Suprapubic skin (tissue), 4 donors: Measurements from ENCODE around the gene MYBPHL. TPM values are rescaled to one million over a fixed set of nuclear protein-coding genes. Genes with fewer than 3 reads are reported as not detected.
A peak's percentile ranks its signal among the peaks of the same experiment; 100 is the strongest.
"Not testable (repeated sequence)": the region's sequence is repeated elsewhere in the genome, so short reads cannot be mapped to it uniquely, and the experiment has no call there.

Source experiments
- DNase-seq, 2 donors: peaks; one replicate each; pipeline ENCODE4 v3.0.0-alpha.2; 2019; ENCODE audit warnings: low spot score in 2 of 2
- H3K27ac ChIP-seq: fragments of 200-600 bp; sonication (generic); one replicate; pipeline ENCODE4 v1.5.1; 2019
- H3K27me3 ChIP-seq: fragments of 200-600 bp; sonication (generic); one replicate; pipeline ENCODE4 v1.5.1; 2019
- H3K36me3 ChIP-seq: fragments of 200-600 bp; sonication (generic); one replicate; pipeline ENCODE4 v1.5.1; 2019
- H3K4me1 ChIP-seq: fragments of 200-600 bp; sonication (generic); one replicate; pipeline ENCODE4 v1.5.1; 2019
- H3K4me3 ChIP-seq: fragments of 200-600 bp; sonication (generic); one replicate; pipeline ENCODE4 v1.5.1; 2019; ENCODE audit warnings: mild to moderate bottlenecking
- H3K9me3 ChIP-seq: fragments of 200-600 bp; sonication (generic); one replicate; pipeline ENCODE4 v1.5.1; 2019
- EP300 ChIP-seq: sonication (generic); formaldehyde crosslinking; IDR thresholded peaks from one replicate; pipeline ENCODE4 v1.6.1; 2017; ENCODE audit warnings: antibody characterized with exemption
- POLR2A ChIP-seq, 2 donors: fragments of 450-650 bp; IDR thresholded peaks; one replicate each; pipeline ENCODE4 v1.6.1; 2017; ENCODE audit warnings: antibody characterized with exemption in 2 of 2, mild to moderate bottlenecking in 2 of 2, moderate library complexity in 2 of 2
- POLR2AphosphoS5 ChIP-seq, 3 donors: sonication (generic); formaldehyde crosslinking; IDR thresholded peaks; one replicate each; pipeline ENCODE4 v1.6.1; 2017; ENCODE audit warnings: antibody characterized with exemption in 3 of 3
- WGBS: methylation state at CpG from one replicate; pipeline ENCODE4 v1.1.5; 2018; 5-methylcytosine and 5-hydroxymethylcytosine counted together
- total RNA-seq, 4 donors: library from RNA; depleted of rRNA; stranded (reverse); fragments of >200 nt; gene quantifications; one replicate each; pipeline ENCODE4 v1.1.0, GENCODE V29; 2016
- TF ChIP-seq, protein P1 (sequence below), 2 donors: fragments of 200-600 bp in 1 of 2; fragments of 450-650 bp in 1 of 2; sonication (generic) in 1 of 2; IDR thresholded peaks; one replicate each; pipeline ENCODE4 v1.5.1; 2016 to 2019; ENCODE audit warnings: antibody characterized with exemption in 2 of 2, mild to moderate bottlenecking in 1 of 2, moderate library complexity in 1 of 2

The MYBPHL gene
- total RNA-seq, 4 donors from 2014 or later, result not detected

DNA sequence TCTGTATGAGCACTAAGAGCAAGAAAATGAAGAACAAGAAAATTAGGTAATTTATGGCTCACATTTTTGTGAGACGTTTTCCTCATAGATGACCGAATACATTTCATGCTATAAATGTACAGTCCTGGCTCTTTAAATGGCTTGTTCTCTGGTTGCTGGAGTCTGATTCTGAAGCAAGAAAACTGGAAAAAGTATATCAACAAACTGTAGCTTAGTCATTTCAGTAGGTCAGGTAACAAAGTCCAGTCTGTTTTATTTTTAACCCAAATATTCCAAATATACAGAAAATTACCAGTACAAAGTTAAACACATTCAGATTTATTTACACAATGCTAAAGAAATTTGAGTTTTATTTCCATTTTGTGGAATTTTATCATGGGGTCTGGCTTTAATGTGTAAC is 2.5 kb upstream of the MYBPHL start:
- H3K4me3 ChIP-seq, result no peak overlapping the region
- 75% methylated on average over 2 of the region's 2 CpGs for WGBS
- H3K36me3 ChIP-seq, result peaks cover 9% of the 10 kb centered on the region
- H3K27ac ChIP-seq, result no peak overlapping the region
- no peaks in the 10 kb centered on the region for H3K9me3 ChIP-seq
- DNase-seq, result no peak
- no peaks in the 10 kb centered on the region for H3K27me3 ChIP-seq
- TF ChIP-seq, protein P1, sequence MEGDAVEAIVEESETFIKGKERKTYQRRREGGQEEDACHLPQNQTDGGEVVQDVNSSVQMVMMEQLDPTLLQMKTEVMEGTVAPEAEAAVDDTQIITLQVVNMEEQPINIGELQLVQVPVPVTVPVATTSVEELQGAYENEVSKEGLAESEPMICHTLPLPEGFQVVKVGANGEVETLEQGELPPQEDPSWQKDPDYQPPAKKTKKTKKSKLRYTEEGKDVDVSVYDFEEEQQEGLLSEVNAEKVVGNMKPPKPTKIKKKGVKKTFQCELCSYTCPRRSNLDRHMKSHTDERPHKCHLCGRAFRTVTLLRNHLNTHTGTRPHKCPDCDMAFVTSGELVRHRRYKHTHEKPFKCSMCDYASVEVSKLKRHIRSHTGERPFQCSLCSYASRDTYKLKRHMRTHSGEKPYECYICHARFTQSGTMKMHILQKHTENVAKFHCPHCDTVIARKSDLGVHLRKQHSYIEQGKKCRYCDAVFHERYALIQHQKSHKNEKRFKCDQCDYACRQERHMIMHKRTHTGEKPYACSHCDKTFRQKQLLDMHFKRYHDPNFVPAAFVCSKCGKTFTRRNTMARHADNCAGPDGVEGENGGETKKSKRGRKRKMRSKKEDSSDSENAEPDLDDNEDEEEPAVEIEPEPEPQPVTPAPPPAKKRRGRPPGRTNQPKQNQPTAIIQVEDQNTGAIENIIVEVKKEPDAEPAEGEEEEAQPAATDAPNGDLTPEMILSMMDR (IDR thresholded peaks at IDR 0.05), result no peak
- TF ChIP-seq POLR2A (IDR thresholded peaks at IDR 0.05) (no peak), EP300 (no peak)
- H3K4me1 ChIP-seq, result peaks cover 11% of the 10 kb centered on the region

DNA sequence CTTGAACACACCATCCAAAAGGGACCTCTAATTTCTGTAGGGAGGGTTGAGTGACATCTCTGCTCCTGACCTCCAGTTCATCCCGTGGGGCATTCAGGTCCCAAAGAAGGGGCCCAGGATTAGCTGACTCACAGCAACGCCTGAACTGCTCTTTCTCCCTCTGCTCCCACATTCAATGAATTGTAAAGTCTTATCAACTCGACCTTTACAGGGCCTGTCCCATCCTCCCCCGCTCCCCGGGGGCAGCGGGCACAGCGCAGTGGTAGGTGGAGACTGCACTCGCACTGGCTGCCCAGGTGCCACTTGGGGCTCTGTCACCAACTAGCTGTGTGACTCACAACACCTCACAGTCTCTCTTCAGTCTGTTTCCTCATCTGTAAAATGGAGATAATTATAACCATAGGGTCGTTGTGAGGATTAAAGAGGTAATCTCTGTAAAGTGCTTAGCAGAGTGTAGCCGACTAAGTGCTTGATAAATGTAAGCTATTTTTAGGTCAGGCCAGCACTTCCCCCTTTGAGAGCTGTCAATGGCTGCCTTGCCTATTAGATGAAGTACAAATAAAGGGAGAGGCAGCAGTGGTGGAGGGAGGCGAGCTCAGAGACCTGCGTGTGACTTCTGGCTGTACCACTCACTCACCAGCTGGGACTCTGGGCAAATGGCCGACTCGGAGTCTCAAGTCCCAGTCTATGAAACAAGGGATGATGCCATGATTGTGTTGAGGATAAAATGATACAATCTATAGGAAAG is 637 bp upstream of the MYBPHL start:
- DNase-seq, result no peak
- no peak overlapping the region for H3K27ac ChIP-seq
- H3K9me3 ChIP-seq, result no peaks in the 10 kb centered on the region
- WGBS, result 69% methylated on average over 14 of the region's 14 CpGs
- TF ChIP-seq POLR2AphosphoS5 (IDR thresholded peaks at IDR 0.05) (no peak), POLR2A (IDR thresholded peaks at IDR 0.05) (no peak), EP300 (no peak)
- TF ChIP-seq, protein P1 (IDR thresholded peaks at IDR 0.05), result no peak
- no peaks in the 10 kb centered on the region for H3K36me3 ChIP-seq
- H3K4me3 ChIP-seq, result no peak overlapping the region
- H3K4me1 ChIP-seq, result peaks cover 16% of the 10 kb centered on the region
- no peaks in the 10 kb centered on the region for H3K27me3 ChIP-seq

- not testable (repeated sequence) for H3K27ac ChIP-seq, DNase-seq
Measured at GRCh38 chr1:109305991-109306390, 820 bp downstream of the MYBPHL start.

GRCh38 chr1:109304226-109304920 is 2.4 kb downstream of the MYBPHL start:
- no peak for DNase-seq
- H3K27me3 ChIP-seq, result no peaks in the 10 kb centered on the region
- 56% methylated on average over 7 of the region's 8 CpGs for WGBS
- peak overlapping the region; percentile 22 for H3K27ac ChIP-seq
- peaks cover 26% of the 10 kb centered on the region for H3K4me1 ChIP-seq
- no peaks in the 10 kb centered on the region for H3K36me3 ChIP-seq
- H3K9me3 ChIP-seq, result no peaks in the 10 kb centered on the region
- TF ChIP-seq POLR2AphosphoS5 (IDR thresholded peaks at IDR 0.05) (no peak), POLR2A (IDR thresholded peaks at IDR 0.05) (no peak), EP300 (no peak)
- no peak overlapping the region for H3K4me3 ChIP-seq

More at GRCh38 chr1:109305991-109306390, 820 bp downstream of the MYBPHL start:
- WGBS, result 52% methylated on average over 10 of the region's 10 CpGs
- H3K4me3 ChIP-seq, H3K36me3 ChIP-seq, H3K9me3 ChIP-seq, H3K27me3 ChIP-seq: not testable (repeated sequence)
- peaks cover 16% of the 10 kb centered on the region for H3K4me1 ChIP-seq

DNA sequence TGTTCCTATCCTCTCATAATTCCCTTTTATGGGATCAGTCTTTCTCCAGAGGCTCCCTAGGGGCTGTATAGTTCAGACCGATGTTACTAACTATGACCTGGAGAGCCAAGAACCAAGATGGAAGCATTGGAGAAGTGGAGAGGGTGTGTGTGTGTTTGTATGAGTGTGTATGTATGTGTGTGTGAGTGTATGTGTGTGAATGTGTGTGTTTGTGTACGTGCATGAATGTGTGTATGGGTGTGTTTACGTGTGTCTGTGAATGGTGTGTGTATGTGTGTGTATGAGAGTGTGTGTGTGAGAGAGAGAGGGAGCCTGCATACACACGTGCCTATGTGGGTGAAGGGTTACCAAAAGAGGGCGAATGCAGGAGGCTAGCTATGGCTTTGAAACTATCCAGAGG is 4.9 kb downstream of the MYBPHL start:
- Histone ChIP-seq H3K9me3 (no peaks in the 10 kb centered on the region), H3K27ac (no peak overlapping the region), H3K36me3 (no peaks in the 10 kb centered on the region), H3K27me3 (no peaks in the 10 kb centered on the region), H3K4me3 (no peak overlapping the region), H3K4me1 (peaks cover 41% of the 10 kb centered on the region)
- WGBS, result 78% methylated on average over 5 of the region's 5 CpGs
- DNase-seq, result no peak
- no peak for TF ChIP-seq POLR2AphosphoS5 (IDR thresholded peaks at IDR 0.05)
- TF ChIP-seq, protein P1 (IDR thresholded peaks at IDR 0.05), result no peak
- no peak for TF ChIP-seq EP300

GRCh38 chr1:109300650-109301151 is 6.1 kb downstream of the MYBPHL start:
- DNase-seq, result no peak
- Histone ChIP-seq H3K4me1 (peaks cover 41% of the 10 kb centered on the region), H3K27me3 (no peaks in the 10 kb centered on the region), H3K27ac (no peak overlapping the region), H3K9me3 (no peaks in the 10 kb centered on the region), H3K4me3 (no peak overlapping the region), H3K36me3 (no peaks in the 10 kb centered on the region)
- TF ChIP-seq POLR2AphosphoS5 (IDR thresholded peaks at IDR 0.05) (no peak), POLR2A (IDR thresholded peaks at IDR 0.05) (no peak), EP300 (no peak)
- TF ChIP-seq, protein P1 (IDR thresholded peaks at IDR 0.05), result no peak
- 80% methylated on average over 16 of the region's 16 CpGs for WGBS
